K562 (cell line): ENCODE data around the gene SERPINE1. TPM values are rescaled to one million over a fixed set of nuclear protein-coding genes. Genes with fewer than 3 reads are reported as not detected.

Source experiments
- ATAC-seq: fragments of 200-7000 bp; cut with Tn5 transposase; 3 replicates; pipeline ENCODE4 v1.9.1; 2020; ENCODE audit warnings: moderate library complexity
- BruUV-seq: library from RNA; stranded (reverse); fragments of 400-500 nt; replicated peaks from 2 replicates; lab custom pipeline; 2021; lab: Mats Ljungman, UMichigan
- CTCF ChIA-PET: fragments of 300-600 bp; formaldehyde crosslinking; extraction: SDS; loops from one replicate; lab custom pipeline; 2021; ENCODE audit warnings: low intra/inter-chr PET ratio; lab: Yijun Ruan, JAX
- POLR2A ChIA-PET: fragments of 300-600, 350-650 bp; sonication (Branson Sonifier 250); formaldehyde crosslinking; extraction: SDS; loops from one replicate; lab custom pipeline; 2021; ENCODE audit warnings: antibody characterized with exemption, inconsistent platforms; lab: Yijun Ruan, JAX
- DNase-seq, 4 experiments: peaks; one replicate each; pipeline versions ENCODE4 v3.0.0 to v3.0.0-alpha.2; 2011 to 2018; ENCODE audit warnings: low spot score in 3 of 4, mixed read lengths in 3 of 4; ENCODE audit errors: extremely low read depth in 1 of 4
- FAIRE-seq: peaks from 2 replicates; lab custom pipeline; 2011; peaks lifted over from hg19 to GRCh38; lab: Jason Lieb, UNC
- H2AFZ ChIP-seq: 2 replicates; pipeline ENCODE4 v1.6.0; 2011; ENCODE audit warnings: low read depth, low read length, control low read depth, inconsistent platforms
- H3K27ac ChIP-seq: fragments of 200-600 bp; 3 replicates; pipeline ENCODE4 v1.8.0; 2011; ENCODE audit warnings: low read depth, mild to moderate bottlenecking, control low read depth, inconsistent platforms, low read length, moderate library complexity, mixed read lengths; ENCODE audit errors: extremely low read depth
- H3K27me3 ChIP-seq, 2 experiments: fragments of 300-600 bp in 1 of 2; 2 replicates in 1 of 2; 3 replicates in 1 of 2; pipeline versions ENCODE4 v1.6.0 to v1.8.0; 2011; ENCODE audit warnings: inconsistent platforms in 2 of 2, low read length in 2 of 2, mild to moderate bottlenecking in 1 of 2, mixed read lengths in 1 of 2, moderate library complexity in 1 of 2; ENCODE audit not compliant: control insufficient read depth in 2 of 2, insufficient read depth in 2 of 2
- H3K36me3 ChIP-seq: fragments of 300-600 bp; 3 replicates; pipeline ENCODE4 v1.8.0; 2011; ENCODE audit warnings: mild to moderate bottlenecking, low read length, inconsistent platforms; ENCODE audit not compliant: control insufficient read depth, insufficient read depth
- H3K4me1 ChIP-seq, 2 experiments: fragments of 200-600 bp in 1 of 2; replicated peaks in 1 of 2; 2 replicates in 1 of 2; 3 replicates in 1 of 2; pipeline versions ENCODE4 v1.5.1 to v1.8.0; 2011; ENCODE audit warnings: inconsistent platforms in 2 of 2, low read length in 2 of 2, mild to moderate bottlenecking in 1 of 2, mixed read lengths in 1 of 2, moderate library complexity in 1 of 2; ENCODE audit not compliant: control insufficient read depth in 2 of 2, insufficient read depth in 2 of 2
- H3K4me2 ChIP-seq: 2 replicates; pipeline ENCODE4 v1.6.1; 2011; ENCODE audit warnings: low read length, control low read depth, inconsistent platforms, mixed read lengths; ENCODE audit not compliant: insufficient read depth
- H3K4me3 ChIP-seq: fragments of 200-600 bp; sonication (generic), shearing (Covaris generic); 2 replicates; pipeline ENCODE4 v1.5.1; 2016; ENCODE audit warnings: control low read depth, inconsistent platforms
- H3K79me2 ChIP-seq: fragments of 200-600 bp; 3 replicates; pipeline ENCODE4 v1.8.0; 2011; ENCODE audit warnings: low read length, inconsistent platforms; ENCODE audit not compliant: control insufficient read depth, insufficient read depth
- H3K9ac ChIP-seq, 2 experiments: 2 replicates each; pipeline versions ENCODE4 v1.6.0 to v1.6.1; 2011; ENCODE audit warnings: low read depth in 2 of 2, low read length in 2 of 2, control low read depth in 1 of 2, inconsistent platforms in 1 of 2, mild to moderate bottlenecking in 1 of 2, mixed read lengths in 1 of 2; ENCODE audit not compliant: insufficient read depth in 1 of 2
- H3K9me1 ChIP-seq: one replicate; pipeline ENCODE4 v1.6.0; 2011; ENCODE audit warnings: inconsistent platforms, mild to moderate bottlenecking, low read length, moderate library complexity; ENCODE audit not compliant: control insufficient read depth, insufficient read depth
- H3K9me3 ChIP-seq: replicated peaks from 2 replicates; pipeline ENCODE4 v1.5.1; 2011; ENCODE audit warnings: low read depth, low read length, inconsistent platforms; ENCODE audit not compliant: control insufficient read depth, insufficient read depth
- H4K20me1 ChIP-seq: replicated peaks from 2 replicates; pipeline ENCODE4 v1.6.1; 2011; ENCODE audit warnings: low read length, inconsistent platforms, mixed read lengths; ENCODE audit not compliant: control insufficient read depth, insufficient read depth
- ADNP ChIP-seq: fragments of 200-800 bp; sonication (Bioruptor generic); IDR thresholded peaks from 2 replicates; pipeline ENCODE4 v1.6.1; 2016; ENCODE audit warnings: missing genetic modification characterization, missing compliant biosample characterization
- ARID1B ChIP-seq: fragments of 450-650 bp; IDR thresholded peaks from 2 replicates; pipeline ENCODE4 v1.6.1; 2016; ENCODE audit warnings: antibody characterized with exemption, mild to moderate bottlenecking, inconsistent platforms
- DPF2 ChIP-seq: fragments of 450-650 bp; IDR thresholded peaks from 2 replicates; pipeline ENCODE4 v1.6.1; 2016
- HNRNPL ChIP-seq: fragments of 200-400 bp; formaldehyde crosslinking; IDR thresholded peaks from 2 replicates; pipeline ENCODE4 v1.6.1; 2017; ENCODE audit warnings: low read depth, mild to moderate bottlenecking, low read length
- NR2C2 ChIP-seq, 2 experiments: fragments of 200-800 bp in 1 of 2; sonication (Bioruptor generic) in 1 of 2; sonication (generic) in 1 of 2; formaldehyde crosslinking in 1 of 2; IDR thresholded peaks; 2 replicates each; pipeline versions ENCODE4 v1.6.1 to v1.8.0; 2016 to 2022; ENCODE audit warnings: mild to moderate bottlenecking in 1 of 2, missing compliant biosample characterization in 1 of 2, missing genetic modification characterization in 1 of 2, missing genetic modification reagents in 1 of 2
- ZKSCAN1 ChIP-seq: fragments of 150-350 bp; IDR thresholded peaks from 2 replicates; pipeline ENCODE4 v1.6.1; 2016; ENCODE audit warnings: low read depth, low read length
- WGBS: fragments of 100-300 bp; shearing (Covaris generic); methylation state at CpG from one replicate; pipeline ENCODE4 v1.1.6; 2016; ENCODE audit warnings: low coverage, mixed read lengths; ENCODE audit not compliant: insufficient coverage; ENCODE audit errors: missing lambda C conversion rate; 5-methylcytosine and 5-hydroxymethylcytosine counted together
- in situ Hi-C: fragments of 300-500 bp; cut with MboI; formaldehyde crosslinking; loops from 4 replicates; pipeline ENCODE4 v1.15.0; 2018; ENCODE audit warnings: inconsistent platforms, mixed read lengths
- intact Hi-C: fragments of 100-400 bp; cut with micrococcal nuclease; formaldehyde crosslinking; loops from 2 replicates; pipeline ENCODE4 v1.14.2; 2022
- polyA plus RNA-seq, 8 experiments: library from polyadenylated mRNA; depleted of rRNA in 4 of 8; stranded (reverse) in 5 of 8; unstranded in 3 of 8; fragments of >200 nt; fragmentation: Nextera tagmentation in 2 of 8; fragmentation: Illumina TruSeq in 1 of 8; extraction: Ambion mirVana in 2 of 8; extraction: Trizol in 1 of 8; gene quantifications; 2 replicates each; pipeline versions ENCODE4 v1.2.1 to v1.2.3, GENCODE V29; 2011 to 2014; ENCODE audit warnings: inconsistent platforms in 1 of 8, missing spikeins in 1 of 8
- total RNA-seq, 7 experiments: library from RNA; depleted of rRNA in 6 of 7; stranded (reverse); fragments of >200 nt in 6 of 7; fragmentation: Illumina TruSeq in 2 of 7; extraction: Trizol in 2 of 7; gene quantifications; 2 replicates each; pipeline versions ENCODE4 v1.2.1 to v1.2.3, GENCODE V29; 2011 to 2021; ENCODE audit warnings: low replicate concordance in 1 of 7
- TF ChIP-seq, protein P1 (sequence below): fragments of 450-650 bp; conservative IDR thresholded peaks from 2 replicates; pipeline ENCODE4 v1.6.1; 2016; ENCODE audit warnings: missing genetic modification characterization, low read depth, mild to moderate bottlenecking, missing compliant biosample characterization, moderate library complexity
- TF ChIP-seq, protein P2 (sequence below): fragments of 250-450 bp; sonication (Bioruptor Pico); IDR thresholded peaks from 2 replicates; pipeline ENCODE4 v1.8.0; 2022; ENCODE audit warnings: moderate library complexity, mild to moderate bottlenecking, inconsistent platforms

Gene SERPINE1
- total and polyA plus RNA-seq, 9 of the 15 experiments (the other 6 are each of a cell fraction or from before 2014, with no cell fraction given), result 0.22 to 4.8 (median 0.91) TPM

DNA sequence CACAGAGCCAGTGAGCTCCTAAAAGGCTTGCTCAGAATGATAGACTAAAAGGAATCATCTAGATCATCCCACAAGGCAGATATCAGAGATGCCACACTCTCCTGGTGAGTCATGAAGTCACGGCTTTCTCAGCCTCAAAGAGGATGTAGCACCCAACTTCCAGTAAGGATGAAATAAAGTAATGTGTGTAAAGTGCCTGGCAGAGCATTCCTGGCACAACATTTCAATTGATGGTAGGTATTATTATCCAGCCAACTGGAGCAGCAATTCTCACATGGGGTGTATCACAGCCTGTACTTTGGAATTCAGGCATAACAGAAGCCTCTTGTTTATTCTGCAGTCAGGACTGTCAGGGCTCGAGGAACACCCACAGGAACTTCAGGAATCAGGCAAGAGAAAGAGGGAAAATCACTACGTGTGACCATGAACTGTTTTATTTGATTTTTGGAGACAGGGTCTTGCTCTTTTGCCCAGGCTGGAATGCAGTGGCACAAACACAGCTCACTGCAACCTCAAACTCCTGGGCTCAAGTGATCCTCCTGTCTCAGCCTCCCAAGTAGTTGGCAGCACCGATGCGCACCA is 58.4 kb downstream of the SERPINE1 start (continued):
- TF ChIP-seq DPF2, result peak; percentile 47; the same call in 1 of the 2 replicates

DNA sequence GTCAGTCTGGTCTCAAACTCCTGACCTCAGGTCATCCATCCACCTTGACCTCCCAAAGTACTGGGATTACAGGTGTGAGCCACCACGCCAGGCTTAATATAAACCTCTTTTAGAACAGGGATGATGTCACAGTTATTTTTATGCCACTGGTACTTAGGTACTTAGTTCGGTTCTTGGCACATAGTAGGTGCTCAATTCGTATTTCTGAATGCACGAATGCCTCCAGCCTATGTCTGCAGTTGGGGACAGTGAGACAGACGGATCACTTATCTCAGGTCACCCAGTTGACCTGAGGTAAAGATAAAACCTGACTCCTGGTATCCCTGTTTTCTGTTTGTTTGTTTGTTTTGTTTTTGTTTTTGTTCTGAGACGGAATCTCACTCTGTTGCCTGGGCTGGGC is 59.3 kb downstream of the SERPINE1 start:
- Histone ChIP-seq H3K4me2 (no peak overlapping the region), H3K9me1 (no peaks in the 10 kb centered on the region)
- 22% methylated on average over 6 of the region's 6 CpGs for WGBS
- ATAC-seq, result no peak
- 0 out of 2 replicates have a peak, but pooled peaks have one; percentile 11 for TF ChIP-seq ARID1B
- no peak for TF ChIP-seq HNRNPL
- TF ChIP-seq, protein P1, sequence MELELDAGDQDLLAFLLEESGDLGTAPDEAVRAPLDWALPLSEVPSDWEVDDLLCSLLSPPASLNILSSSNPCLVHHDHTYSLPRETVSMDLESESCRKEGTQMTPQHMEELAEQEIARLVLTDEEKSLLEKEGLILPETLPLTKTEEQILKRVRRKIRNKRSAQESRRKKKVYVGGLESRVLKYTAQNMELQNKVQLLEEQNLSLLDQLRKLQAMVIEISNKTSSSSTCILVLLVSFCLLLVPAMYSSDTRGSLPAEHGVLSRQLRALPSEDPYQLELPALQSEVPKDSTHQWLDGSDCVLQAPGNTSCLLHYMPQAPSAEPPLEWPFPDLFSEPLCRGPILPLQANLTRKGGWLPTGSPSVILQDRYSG (tag), result no peak
- peak; percentile 92 for TF ChIP-seq ZKSCAN1
- TF ChIP-seq NR2C2 (CRISPR knock-in tag; IDR thresholded peaks at IDR 0.05), result no peak
- TF ChIP-seq NR2C2 (tag; IDR thresholded peaks at IDR 0.05), result peak; percentile 52; the same call in 1 of the 2 replicates
- TF ChIP-seq, protein P2, sequence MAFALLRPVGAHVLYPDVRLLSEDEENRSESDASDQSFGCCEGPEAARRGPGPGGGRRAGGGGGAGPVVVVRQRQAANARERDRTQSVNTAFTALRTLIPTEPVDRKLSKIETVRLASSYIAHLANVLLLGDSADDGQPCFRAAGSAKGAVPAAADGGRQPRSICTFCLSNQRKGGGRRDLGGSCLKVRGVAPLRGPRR (CRISPR knock-in tag), result no peak
- TF ChIP-seq ADNP (tag), result 0 out of 2 replicates have a peak, but pooled peaks have one; percentile 23
- TF ChIP-seq, all 486 proteins: peak for 4
- DNase-seq (no peak), FAIRE-seq (no peak)
- Histone ChIP-seq H3K27ac (no peak overlapping the region), H3K27me3 (no peaks in the 10 kb centered on the region; a peak in 1 of 5 replicates), H4K20me1 (no peaks in the 10 kb centered on the region), H3K79me2 (no peaks in the 10 kb centered on the region), H3K9me3 (no peaks in the 10 kb centered on the region), H3K36me3 (no peaks in the 10 kb centered on the region), H3K9ac (no peak overlapping the region), H2AFZ (no peak overlapping the region), H3K4me1 (peaks cover 3 to 7% of the 10 kb centered on the region in 2 experiments; a peak in 3 of 5 replicates), H3K4me3 (no peak overlapping the region)
- intact Hi-C loops, result loop anchor here (5.0 kb wide), 1 partner anchor 289 kb away; the partner anchor contains the start of gene ACHE
- ChIA-PET POLR2A (no interaction called here), CTCF (no interaction called here)
- BruUV-seq, result no TSS peak
- in situ Hi-C loops, result no loop called here
